GM19455 (cell line): Measurements from ENCODE around the gene UBXN2A.
"Not testable (repeated sequence)": the region's sequence is repeated elsewhere in the genome, so short reads cannot be mapped to it uniquely, and the experiment has no call there.

Source experiments
- ATAC-seq: cut with Tn5 transposase; IDR thresholded peaks from one replicate; pipeline ENCODE4 v1.9.1; 2021; ENCODE audit not compliant: unreplicated experiment

Gene UBXN2A

GRCh38 chr2:24011250-24012104 lies 71.2 kb downstream of the UBXN2A start:
- no peak for ATAC-seq

- no peak for ATAC-seq
Measured at GRCh38 chr2:24012521-24013188, 72.4 kb downstream of the UBXN2A start.

- not testable (repeated sequence) for ATAC-seq
Measured at GRCh38 chr2:24014902-24015301, 74.6 kb downstream of the UBXN2A start.

- ATAC-seq: no peak
Measured at GRCh38 chr2:24015562-24016375, 75.5 kb downstream of the UBXN2A start.

- no peak for ATAC-seq
Measured at GRCh38 chr2:24016376-24016761, 76.1 kb downstream of the UBXN2A start.

GRCh38 chr2:24016853-24017703 lies 76.8 kb downstream of the UBXN2A start:
- no peak for ATAC-seq

GRCh38 chr2:24017711-24018110 lies 77.4 kb downstream of the UBXN2A start:
- no peak for ATAC-seq

- ATAC-seq: no peak
Measured at GRCh38 chr2:24018241-24018640, 78.0 kb downstream of the UBXN2A start.

GRCh38 chr2:24019729-24020128 lies 79.5 kb downstream of the UBXN2A start:
- ATAC-seq: no peak

- no peak for ATAC-seq
Measured at GRCh38 chr2:24020244-24020643, 80.0 kb downstream of the UBXN2A start.

GRCh38 chr2:24021122-24021998 lies 81.1 kb downstream of the UBXN2A start:
- no peak for ATAC-seq

- ATAC-seq: no peak
Measured at GRCh38 chr2:24022324-24022974, 82.2 kb downstream of the UBXN2A start.

- ATAC-seq: no peak
Measured at GRCh38 chr2:24022975-24023575, 82.8 kb downstream of the UBXN2A start.

GRCh38 chr2:24024018-24024417 lies 83.8 kb downstream of the UBXN2A start:
- ATAC-seq: no peak

- ATAC-seq: no peak
Measured at GRCh38 chr2:24024996-24025663, 84.9 kb downstream of the UBXN2A start.

- ATAC-seq: no peak
Measured at GRCh38 chr2:24026233-24026632, 86.0 kb downstream of the UBXN2A start.

GRCh38 chr2:24038786-24039499 lies 98.7 kb downstream of the UBXN2A start:
- ATAC-seq: no peak

GRCh38 chr2:24040511-24040910 lies 100.2 kb downstream of the UBXN2A start:
- no peak for ATAC-seq
